Measurements from ENCODE around the gene ATXN10.

DNA sequence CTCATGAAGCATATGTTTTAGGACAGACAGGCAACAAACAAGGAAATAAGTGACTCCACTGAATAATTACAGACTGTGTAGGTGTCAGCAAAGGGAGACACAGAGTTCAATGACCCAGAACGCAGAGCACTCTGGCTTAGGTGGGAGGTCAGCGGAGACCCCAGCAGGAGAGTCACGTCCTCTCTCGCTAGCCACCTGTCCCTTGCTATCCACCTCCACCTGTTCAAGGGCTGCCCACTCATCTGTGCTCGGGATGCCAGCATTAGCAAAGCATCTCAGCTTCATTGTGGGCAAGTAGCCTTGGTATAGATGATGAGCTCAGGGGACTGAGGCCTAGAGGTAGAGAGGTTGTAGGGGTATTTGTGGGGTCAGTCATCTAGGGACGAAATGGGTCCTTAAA is 21.8 kb upstream of the ATXN10 start:
- TF ChIP-seq, protein P1, sequence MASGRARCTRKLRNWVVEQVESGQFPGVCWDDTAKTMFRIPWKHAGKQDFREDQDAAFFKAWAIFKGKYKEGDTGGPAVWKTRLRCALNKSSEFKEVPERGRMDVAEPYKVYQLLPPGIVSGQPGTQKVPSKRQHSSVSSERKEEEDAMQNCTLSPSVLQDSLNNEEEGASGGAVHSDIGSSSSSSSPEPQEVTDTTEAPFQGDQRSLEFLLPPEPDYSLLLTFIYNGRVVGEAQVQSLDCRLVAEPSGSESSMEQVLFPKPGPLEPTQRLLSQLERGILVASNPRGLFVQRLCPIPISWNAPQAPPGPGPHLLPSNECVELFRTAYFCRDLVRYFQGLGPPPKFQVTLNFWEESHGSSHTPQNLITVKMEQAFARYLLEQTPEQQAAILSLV (CRISPR knock-in tag; IDR thresholded peaks at IDR 0.05; ENCODE audit: borderline replicate concordance) = no peak
- TF ChIP-seq HNF4G (IDR thresholded peaks at IDR 0.05; ENCODE audit: borderline replicate concordance, low read depth, low read length) (no peak), HNF4G (CRISPR knock-in tag; IDR thresholded peaks at IDR 0.05; ENCODE audit: borderline replicate concordance, low read depth) (no peak), MED1 (CRISPR knock-in tag; IDR thresholded peaks at IDR 0.05) (no peak), HDAC6 (IDR thresholded peaks at IDR 0.05; ENCODE audit: low read depth, low read length) (no peak), EP300 (IDR thresholded peaks at IDR 0.05; ENCODE audit: low read depth in 2 of 2, low read length in 2 of 2) (no peak), EP300 (CRISPR knock-in tag; IDR thresholded peaks at IDR 0.05; ENCODE audit: borderline replicate concordance) (no peak)
- TF ChIP-seq, protein P2, sequence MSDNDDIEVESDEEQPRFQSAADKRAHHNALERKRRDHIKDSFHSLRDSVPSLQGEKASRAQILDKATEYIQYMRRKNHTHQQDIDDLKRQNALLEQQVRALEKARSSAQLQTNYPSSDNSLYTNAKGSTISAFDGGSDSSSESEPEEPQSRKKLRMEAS (IDR thresholded peaks at IDR 0.05) = no peak

All from HepG2 (cell line).